Measurements from ENCODE around the gene RNF144A. TPM values are rescaled to one million over a fixed set of nuclear protein-coding genes. Genes with fewer than 3 reads are reported as not detected.

The RNF144A gene
- total RNA-seq, 1 experiment from 2014 or later = 9.5 TPM

- H3K36me3 ChIP-seq (ENCODE audit: low read depth, low read length) = no peaks in the 10 kb centered on the region
- ChIA-PET POLR2A (ENCODE audit: unreplicated experiment) (no interaction called here), CTCF (no interaction called here)
- H3K9me3 ChIP-seq (ENCODE audit: low read length) = no peaks in the 10 kb centered on the region
- peaks cover 26% of the 10 kb centered on the region for H3K4me1 ChIP-seq (ENCODE audit: insufficient read depth, low read length)
- H4K20me1 ChIP-seq (ENCODE audit: low read length) = no peaks in the 10 kb centered on the region
- H3K4me3 ChIP-seq (ENCODE audit: low read length) = no peak overlapping the region
- no peaks in the 10 kb centered on the region for H3K9me2 ChIP-seq (replicated peaks; ENCODE audit: low read length)
- no TSS peak for BruUV-seq (replicated peaks)
- H3K27me3 ChIP-seq (ENCODE audit: low read length) = no peaks in the 10 kb centered on the region
- no peaks in the 10 kb centered on the region for H3F3A ChIP-seq (ENCODE audit: low read length, unreplicated experiment)
- intact Hi-C loops (cut with micrococcal nuclease) = no loop called here
- H2AFZ ChIP-seq (ENCODE audit: low read length) = no peak overlapping the region
- no peaks in the 10 kb centered on the region for H3K79me2 ChIP-seq (ENCODE audit: low read length)
- H3K27ac ChIP-seq (ENCODE audit: low read length) = no peak overlapping the region
- ATAC-seq (no peak), DNase-seq (no peak)
- H3K4me2 ChIP-seq (ENCODE audit: low read length) = no peak overlapping the region
- no peak overlapping the region for H3K9ac ChIP-seq (ENCODE audit: low read length)
- TF ChIP-seq EZH2 (IDR thresholded peaks at IDR 0.05; ENCODE audit: low read length, unreplicated experiment) (no peak), EZH2phosphoT487 (IDR thresholded peaks at IDR 0.05; ENCODE audit: borderline replicate concordance, low read length) (no peak)
- TF ChIP-seq, protein P1, sequence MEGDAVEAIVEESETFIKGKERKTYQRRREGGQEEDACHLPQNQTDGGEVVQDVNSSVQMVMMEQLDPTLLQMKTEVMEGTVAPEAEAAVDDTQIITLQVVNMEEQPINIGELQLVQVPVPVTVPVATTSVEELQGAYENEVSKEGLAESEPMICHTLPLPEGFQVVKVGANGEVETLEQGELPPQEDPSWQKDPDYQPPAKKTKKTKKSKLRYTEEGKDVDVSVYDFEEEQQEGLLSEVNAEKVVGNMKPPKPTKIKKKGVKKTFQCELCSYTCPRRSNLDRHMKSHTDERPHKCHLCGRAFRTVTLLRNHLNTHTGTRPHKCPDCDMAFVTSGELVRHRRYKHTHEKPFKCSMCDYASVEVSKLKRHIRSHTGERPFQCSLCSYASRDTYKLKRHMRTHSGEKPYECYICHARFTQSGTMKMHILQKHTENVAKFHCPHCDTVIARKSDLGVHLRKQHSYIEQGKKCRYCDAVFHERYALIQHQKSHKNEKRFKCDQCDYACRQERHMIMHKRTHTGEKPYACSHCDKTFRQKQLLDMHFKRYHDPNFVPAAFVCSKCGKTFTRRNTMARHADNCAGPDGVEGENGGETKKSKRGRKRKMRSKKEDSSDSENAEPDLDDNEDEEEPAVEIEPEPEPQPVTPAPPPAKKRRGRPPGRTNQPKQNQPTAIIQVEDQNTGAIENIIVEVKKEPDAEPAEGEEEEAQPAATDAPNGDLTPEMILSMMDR (conservative IDR thresholded peaks at IDR 0.05; ENCODE audit: low read depth, low read length) = no peak
Observed at GRCh38 chr2:6970551-6970950, 53.3 kb downstream of the RNF144A start.

DNA sequence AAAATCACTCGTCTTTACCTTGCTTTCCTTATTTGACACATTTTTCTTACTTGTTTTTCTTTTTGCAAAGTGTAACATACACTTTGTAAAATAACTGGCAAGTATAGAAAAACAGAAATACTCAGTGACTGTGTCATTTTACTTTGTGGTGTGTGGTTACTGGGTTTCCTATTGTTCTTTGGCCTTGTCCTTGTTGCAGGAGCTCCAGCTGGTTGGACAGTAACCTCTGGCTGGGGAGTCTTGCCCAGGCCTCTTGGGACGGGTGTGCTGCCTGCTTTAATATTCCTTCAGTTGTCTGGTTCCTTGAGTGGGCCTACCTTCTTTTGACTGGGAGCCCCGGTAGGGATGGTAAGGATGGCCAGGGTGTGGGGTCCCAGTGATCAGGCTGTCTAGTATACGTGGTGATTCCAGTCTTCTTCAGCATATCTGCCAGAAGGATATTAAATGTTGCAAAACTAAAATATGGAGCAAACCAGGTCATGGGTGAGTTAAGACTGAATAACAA, 53.8 kb downstream of the RNF144A start:
- Histone ChIP-seq H3K4me2 (ENCODE audit: low read length) (no peak overlapping the region), H3K9me3 (ENCODE audit: low read length) (no peaks in the 10 kb centered on the region), H2AFZ (ENCODE audit: low read length) (no peak overlapping the region), H3K4me1 (ENCODE audit: insufficient read depth, low read length) (peaks cover 30% of the 10 kb centered on the region), H3K9ac (ENCODE audit: low read length) (no peak overlapping the region), H3K27ac (ENCODE audit: low read length) (no peak overlapping the region), H3K9me2 (replicated peaks; ENCODE audit: low read length) (no peaks in the 10 kb centered on the region), H3K27me3 (ENCODE audit: low read length) (no peaks in the 10 kb centered on the region), H3F3A (ENCODE audit: low read length, unreplicated experiment) (no peaks in the 10 kb centered on the region), H3K36me3 (ENCODE audit: low read depth, low read length) (no peaks in the 10 kb centered on the region), H3K4me3 (ENCODE audit: low read length) (no peak overlapping the region), H4K20me1 (ENCODE audit: low read length) (no peaks in the 10 kb centered on the region), H3K79me2 (ENCODE audit: low read length) (no peaks in the 10 kb centered on the region)
- intact Hi-C loops (cut with micrococcal nuclease) = no loop called here
- ATAC-seq (no peak), DNase-seq (no peak)
- ChIA-PET POLR2A (ENCODE audit: unreplicated experiment) (no interaction called here), CTCF (no interaction called here)
- TF ChIP-seq EZH2phosphoT487 (IDR thresholded peaks at IDR 0.05; ENCODE audit: borderline replicate concordance, low read length) (no peak), EZH2 (IDR thresholded peaks at IDR 0.05; ENCODE audit: low read length, unreplicated experiment) (no peak)
- TF ChIP-seq, protein P1 (conservative IDR thresholded peaks at IDR 0.05; ENCODE audit: low read depth, low read length) = no peak
- BruUV-seq (replicated peaks) = no TSS peak

DNA sequence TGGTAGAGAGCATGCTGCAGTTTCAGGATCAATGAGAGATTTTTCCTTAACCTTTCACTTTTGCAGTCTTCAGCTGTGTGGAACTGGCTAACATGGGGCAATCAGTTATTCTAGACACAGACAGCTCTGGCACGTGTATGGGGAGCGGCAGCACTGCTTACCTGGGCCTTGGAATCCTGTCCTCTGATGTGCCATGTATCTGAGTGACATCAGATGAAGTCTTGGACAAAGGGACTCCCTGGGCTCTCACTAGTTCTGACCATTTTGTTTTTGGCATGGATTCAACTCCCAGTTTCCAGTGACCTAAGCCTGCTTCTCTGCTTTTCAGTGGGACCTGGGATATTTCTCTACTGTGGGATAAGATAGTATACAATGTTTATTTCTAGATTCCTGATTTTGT, 54.3 kb downstream of the RNF144A start:
- no peak overlapping the region for H3K4me2 ChIP-seq (ENCODE audit: low read length)
- H3K27me3 ChIP-seq (ENCODE audit: low read length) = no peaks in the 10 kb centered on the region
- H3K9me2 ChIP-seq (replicated peaks; ENCODE audit: low read length) = no peaks in the 10 kb centered on the region
- no peak overlapping the region for H3K27ac ChIP-seq (ENCODE audit: low read length)
- H3K4me3 ChIP-seq (ENCODE audit: low read length) = no peak overlapping the region
- no peaks in the 10 kb centered on the region for H3K79me2 ChIP-seq (ENCODE audit: low read length)
- ChIA-PET CTCF (no interaction called here), POLR2A (ENCODE audit: unreplicated experiment) (no interaction called here)
- TF ChIP-seq, protein P1 (conservative IDR thresholded peaks at IDR 0.05; ENCODE audit: low read depth, low read length) = no peak
- TF ChIP-seq EZH2 (IDR thresholded peaks at IDR 0.05; ENCODE audit: low read length, unreplicated experiment) = no peak
- no peak for TF ChIP-seq EZH2phosphoT487 (IDR thresholded peaks at IDR 0.05; ENCODE audit: borderline replicate concordance, low read length)
- H3K36me3 ChIP-seq (ENCODE audit: low read depth, low read length) = no peaks in the 10 kb centered on the region
- no peaks in the 10 kb centered on the region for H4K20me1 ChIP-seq (ENCODE audit: low read length)
- no peaks in the 10 kb centered on the region for H3F3A ChIP-seq (ENCODE audit: low read length, unreplicated experiment)
- no TSS peak for BruUV-seq (replicated peaks)
- H3K4me1 ChIP-seq (ENCODE audit: insufficient read depth, low read length) = peaks cover 34% of the 10 kb centered on the region
- no peaks in the 10 kb centered on the region for H3K9me3 ChIP-seq (ENCODE audit: low read length)
- no peak for DNase-seq
- no peak overlapping the region for H2AFZ ChIP-seq (ENCODE audit: low read length)
- intact Hi-C loops (cut with micrococcal nuclease) = no loop called here
- H3K9ac ChIP-seq (ENCODE audit: low read length) = no peak overlapping the region
- no peak for ATAC-seq
